ENCODE measurements around the gene SLC15A3.

SLC15A3 gene

GRCh38 chr11:60981515-60981914, 29.5 kb upstream of the SLC15A3 start:
- no peaks in the 10 kb centered on the region for H3K36me3 ChIP-seq (ENCODE audit: control insufficient read depth, low read length)
- H3K27ac ChIP-seq (ENCODE audit: low read depth, low read length) = no peak overlapping the region
- no peaks in the 10 kb centered on the region for H3K27me3 ChIP-seq (ENCODE audit: control insufficient read depth, low read length)
- H3K9me3 ChIP-seq (ENCODE audit: control insufficient read depth, insufficient read depth, low read length) = no peaks in the 10 kb centered on the region
- no peaks in the 10 kb centered on the region for H3F3A ChIP-seq (ENCODE audit: control insufficient read depth, insufficient read depth)
- TF ChIP-seq CTCF (IDR thresholded peaks at IDR 0.05; ENCODE audit: low read depth, low read length, poor library complexity, severe bottlenecking) = no peak
- no peak for TF ChIP-seq EZH2phosphoT487 (IDR thresholded peaks at IDR 0.05; ENCODE audit: borderline replicate concordance, low read length)
- no peaks in the 10 kb centered on the region for H3K79me2 ChIP-seq (ENCODE audit: control insufficient read depth, low read length)
- no peak overlapping the region for H3K4me2 ChIP-seq (ENCODE audit: low read length)
- H3K4me1 ChIP-seq (ENCODE audit: control insufficient read depth, low read length) = peaks cover 31% of the 10 kb centered on the region
- no peaks in the 10 kb centered on the region for H3K9me2 ChIP-seq (replicated peaks; ENCODE audit: control insufficient read depth, low read length)
- H4K20me1 ChIP-seq (ENCODE audit: control insufficient read depth, insufficient read depth, low read depth, low read length) = no peaks in the 10 kb centered on the region
- H3K4me3 ChIP-seq (ENCODE audit: low read length) = no peak overlapping the region

GRCh38 chr11:60978546-60979380, 26.8 kb upstream of the SLC15A3 start:
- H3K4me3 ChIP-seq (ENCODE audit: low read length) = no peak overlapping the region
- no peak overlapping the region for H3K27ac ChIP-seq (ENCODE audit: low read depth, low read length)
- H3K27me3 ChIP-seq (ENCODE audit: control insufficient read depth, low read length) = no peaks in the 10 kb centered on the region
- no peak for TF ChIP-seq CTCF (IDR thresholded peaks at IDR 0.05; ENCODE audit: low read depth, low read length, poor library complexity, severe bottlenecking)
- TF ChIP-seq EZH2phosphoT487 (IDR thresholded peaks at IDR 0.05; ENCODE audit: borderline replicate concordance, low read length) = no peak
- H4K20me1 ChIP-seq (ENCODE audit: control insufficient read depth, insufficient read depth, low read depth, low read length) = no peaks in the 10 kb centered on the region
- peaks cover 26% of the 10 kb centered on the region for H3K4me1 ChIP-seq (ENCODE audit: control insufficient read depth, low read length)
- H3K79me2 ChIP-seq (ENCODE audit: control insufficient read depth, low read length) = no peaks in the 10 kb centered on the region
- H3K36me3 ChIP-seq (ENCODE audit: control insufficient read depth, low read length) = no peaks in the 10 kb centered on the region
- no peaks in the 10 kb centered on the region for H3K9me3 ChIP-seq (ENCODE audit: control insufficient read depth, insufficient read depth, low read length)
- peak overlapping the region; percentile 39; the same call in 1 of the 2 replicates for H3K4me2 ChIP-seq (ENCODE audit: low read length)
- no peaks in the 10 kb centered on the region for H3K9me2 ChIP-seq (replicated peaks; ENCODE audit: control insufficient read depth, low read length)
- H3F3A ChIP-seq (ENCODE audit: control insufficient read depth, insufficient read depth) = no peaks in the 10 kb centered on the region

GRCh38 chr11:60977836-60978235, 25.9 kb upstream of the SLC15A3 start:
- H3F3A ChIP-seq (ENCODE audit: control insufficient read depth, insufficient read depth) = no peaks in the 10 kb centered on the region
- peak overlapping the region; percentile 9 for H3K4me3 ChIP-seq (ENCODE audit: low read length)
- no peaks in the 10 kb centered on the region for H3K9me2 ChIP-seq (replicated peaks; ENCODE audit: control insufficient read depth, low read length)
- peak overlapping the region; percentile 39 for H3K4me2 ChIP-seq (ENCODE audit: low read length)
- no peaks in the 10 kb centered on the region for H3K36me3 ChIP-seq (ENCODE audit: control insufficient read depth, low read length)
- H3K27me3 ChIP-seq (ENCODE audit: control insufficient read depth, low read length) = no peaks in the 10 kb centered on the region
- TF ChIP-seq CTCF (IDR thresholded peaks at IDR 0.05; ENCODE audit: low read depth, low read length, poor library complexity, severe bottlenecking) (no peak), EZH2phosphoT487 (IDR thresholded peaks at IDR 0.05; ENCODE audit: borderline replicate concordance, low read length) (no peak)
- no peaks in the 10 kb centered on the region for H3K79me2 ChIP-seq (ENCODE audit: control insufficient read depth, low read length)
- peaks cover 26% of the 10 kb centered on the region for H3K4me1 ChIP-seq (ENCODE audit: control insufficient read depth, low read length)
- no peak overlapping the region for H3K27ac ChIP-seq (ENCODE audit: low read depth, low read length)
- H3K9me3 ChIP-seq (ENCODE audit: control insufficient read depth, insufficient read depth, low read length) = no peaks in the 10 kb centered on the region
- no peaks in the 10 kb centered on the region for H4K20me1 ChIP-seq (ENCODE audit: control insufficient read depth, insufficient read depth, low read depth, low read length)

All from DOHH2 (cell line).